ENCODE results near the gene CFAP107. TPM values are rescaled to one million over a fixed set of nuclear protein-coding genes. Genes with fewer than 3 reads are reported as not detected.

The CFAP107 gene
- total RNA-seq, 1 experiment from 2014 or later = not detected

DNA sequence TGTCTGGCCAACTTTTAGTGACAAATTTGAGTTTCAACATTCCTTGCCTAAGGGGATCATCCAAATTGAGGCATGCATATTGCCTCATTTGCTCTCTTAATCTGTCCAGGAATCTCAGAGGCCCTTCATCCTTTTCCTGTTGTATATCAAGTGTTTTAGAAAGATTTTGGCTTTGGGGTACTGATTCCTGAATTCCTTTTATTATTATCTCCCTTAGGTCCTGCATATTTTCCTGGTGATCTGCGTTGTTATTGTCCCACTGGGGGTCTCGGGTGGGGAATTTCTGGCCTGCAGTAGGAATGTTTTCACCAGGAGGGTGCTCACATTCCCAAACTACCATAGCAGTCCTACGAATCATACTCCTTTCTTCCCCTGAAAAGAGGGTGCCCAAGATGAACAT lies 34.5 kb upstream of the CFAP107 start (continued):
- TF ChIP-seq, protein P1, sequence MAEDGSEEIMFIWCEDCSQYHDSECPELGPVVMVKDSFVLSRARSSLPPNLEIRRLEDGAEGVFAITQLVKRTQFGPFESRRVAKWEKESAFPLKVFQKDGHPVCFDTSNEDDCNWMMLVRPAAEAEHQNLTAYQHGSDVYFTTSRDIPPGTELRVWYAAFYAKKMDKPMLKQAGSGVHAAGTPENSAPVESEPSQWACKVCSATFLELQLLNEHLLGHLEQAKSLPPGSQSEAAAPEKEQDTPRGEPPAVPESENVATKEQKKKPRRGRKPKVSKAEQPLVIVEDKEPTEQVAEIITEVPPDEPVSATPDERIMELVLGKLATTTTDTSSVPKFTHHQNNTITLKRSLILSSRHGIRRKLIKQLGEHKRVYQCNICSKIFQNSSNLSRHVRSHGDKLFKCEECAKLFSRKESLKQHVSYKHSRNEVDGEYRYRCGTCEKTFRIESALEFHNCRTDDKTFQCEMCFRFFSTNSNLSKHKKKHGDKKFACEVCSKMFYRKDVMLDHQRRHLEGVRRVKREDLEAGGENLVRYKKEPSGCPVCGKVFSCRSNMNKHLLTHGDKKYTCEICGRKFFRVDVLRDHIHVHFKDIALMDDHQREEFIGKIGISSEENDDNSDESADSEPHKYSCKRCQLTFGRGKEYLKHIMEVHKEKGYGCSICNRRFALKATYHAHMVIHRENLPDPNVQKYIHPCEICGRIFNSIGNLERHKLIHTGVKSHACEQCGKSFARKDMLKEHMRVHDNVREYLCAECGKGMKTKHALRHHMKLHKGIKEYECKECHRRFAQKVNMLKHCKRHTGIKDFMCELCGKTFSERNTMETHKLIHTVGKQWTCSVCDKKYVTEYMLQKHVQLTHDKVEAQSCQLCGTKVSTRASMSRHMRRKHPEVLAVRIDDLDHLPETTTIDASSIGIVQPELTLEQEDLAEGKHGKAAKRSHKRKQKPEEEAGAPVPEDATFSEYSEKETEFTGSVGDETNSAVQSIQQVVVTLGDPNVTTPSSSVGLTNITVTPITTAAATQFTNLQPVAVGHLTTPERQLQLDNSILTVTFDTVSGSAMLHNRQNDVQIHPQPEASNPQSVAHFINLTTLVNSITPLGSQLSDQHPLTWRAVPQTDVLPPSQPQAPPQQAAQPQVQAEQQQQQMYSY (CRISPR knock-in tag; IDR thresholded peaks at IDR 0.05) = no peak
- TF ChIP-seq, protein P2, sequence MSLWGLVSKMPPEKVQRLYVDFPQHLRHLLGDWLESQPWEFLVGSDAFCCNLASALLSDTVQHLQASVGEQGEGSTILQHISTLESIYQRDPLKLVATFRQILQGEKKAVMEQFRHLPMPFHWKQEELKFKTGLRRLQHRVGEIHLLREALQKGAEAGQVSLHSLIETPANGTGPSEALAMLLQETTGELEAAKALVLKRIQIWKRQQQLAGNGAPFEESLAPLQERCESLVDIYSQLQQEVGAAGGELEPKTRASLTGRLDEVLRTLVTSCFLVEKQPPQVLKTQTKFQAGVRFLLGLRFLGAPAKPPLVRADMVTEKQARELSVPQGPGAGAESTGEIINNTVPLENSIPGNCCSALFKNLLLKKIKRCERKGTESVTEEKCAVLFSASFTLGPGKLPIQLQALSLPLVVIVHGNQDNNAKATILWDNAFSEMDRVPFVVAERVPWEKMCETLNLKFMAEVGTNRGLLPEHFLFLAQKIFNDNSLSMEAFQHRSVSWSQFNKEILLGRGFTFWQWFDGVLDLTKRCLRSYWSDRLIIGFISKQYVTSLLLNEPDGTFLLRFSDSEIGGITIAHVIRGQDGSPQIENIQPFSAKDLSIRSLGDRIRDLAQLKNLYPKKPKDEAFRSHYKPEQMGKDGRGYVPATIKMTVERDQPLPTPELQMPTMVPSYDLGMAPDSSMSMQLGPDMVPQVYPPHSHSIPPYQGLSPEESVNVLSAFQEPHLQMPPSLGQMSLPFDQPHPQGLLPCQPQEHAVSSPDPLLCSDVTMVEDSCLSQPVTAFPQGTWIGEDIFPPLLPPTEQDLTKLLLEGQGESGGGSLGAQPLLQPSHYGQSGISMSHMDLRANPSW (CRISPR knock-in tag; conservative IDR thresholded peaks at IDR 0.05; ENCODE audit: low read depth) = no peak
- no peak for TF ChIP-seq NR1H2 (CRISPR knock-in tag; IDR thresholded peaks at IDR 0.05)

DNA sequence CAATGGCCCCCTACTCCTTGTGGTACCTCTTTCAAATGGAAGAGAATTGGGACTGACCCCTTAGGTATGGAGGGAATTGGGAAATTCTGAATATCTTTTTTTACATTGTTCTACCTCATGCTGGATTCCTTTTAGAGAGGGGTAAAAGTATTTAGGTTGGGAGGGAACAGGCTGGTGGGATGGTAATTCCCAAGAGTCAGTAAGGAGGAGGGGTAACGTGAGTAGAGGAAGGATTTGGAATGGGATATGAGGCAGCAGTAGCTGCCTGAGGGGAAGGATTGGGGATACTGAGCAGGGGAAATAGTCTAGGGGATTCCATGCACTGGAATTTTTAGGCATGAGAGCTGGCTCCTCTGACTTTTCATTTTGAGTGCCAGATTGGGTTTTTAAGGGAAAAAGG lies 33.9 kb upstream of the CFAP107 start:
- no peak for TF ChIP-seq GRHL2 (CRISPR knock-in tag; IDR thresholded peaks at IDR 0.05; ENCODE audit: insufficient replicate concordance, severe bottlenecking)
- no peak for TF ChIP-seq SP1 (CRISPR knock-in tag; conservative IDR thresholded peaks at IDR 0.05)
- TF ChIP-seq, protein P3, sequence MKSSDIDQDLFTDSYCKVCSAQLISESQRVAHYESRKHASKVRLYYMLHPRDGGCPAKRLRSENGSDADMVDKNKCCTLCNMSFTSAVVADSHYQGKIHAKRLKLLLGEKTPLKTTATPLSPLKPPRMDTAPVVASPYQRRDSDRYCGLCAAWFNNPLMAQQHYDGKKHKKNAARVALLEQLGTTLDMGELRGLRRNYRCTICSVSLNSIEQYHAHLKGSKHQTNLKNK (CRISPR knock-in tag; IDR thresholded peaks at IDR 0.05) = no peak
- no peak for TF ChIP-seq ZNF219 (CRISPR knock-in tag; IDR thresholded peaks at IDR 0.05; ENCODE audit: borderline replicate concordance)
- no peak for TF ChIP-seq OVOL2 (CRISPR knock-in tag; IDR thresholded peaks at IDR 0.05; ENCODE audit: borderline replicate concordance)
- no peak for TF ChIP-seq NFE2L1 (CRISPR knock-in tag; IDR thresholded peaks at IDR 0.05)
- no peak for TF ChIP-seq ZNF423 (CRISPR knock-in tag; IDR thresholded peaks at IDR 0.05)
- TF ChIP-seq ELF4 (CRISPR knock-in tag; IDR thresholded peaks at IDR 0.05; ENCODE audit: low read depth) = no peak
- TF ChIP-seq, protein P4, sequence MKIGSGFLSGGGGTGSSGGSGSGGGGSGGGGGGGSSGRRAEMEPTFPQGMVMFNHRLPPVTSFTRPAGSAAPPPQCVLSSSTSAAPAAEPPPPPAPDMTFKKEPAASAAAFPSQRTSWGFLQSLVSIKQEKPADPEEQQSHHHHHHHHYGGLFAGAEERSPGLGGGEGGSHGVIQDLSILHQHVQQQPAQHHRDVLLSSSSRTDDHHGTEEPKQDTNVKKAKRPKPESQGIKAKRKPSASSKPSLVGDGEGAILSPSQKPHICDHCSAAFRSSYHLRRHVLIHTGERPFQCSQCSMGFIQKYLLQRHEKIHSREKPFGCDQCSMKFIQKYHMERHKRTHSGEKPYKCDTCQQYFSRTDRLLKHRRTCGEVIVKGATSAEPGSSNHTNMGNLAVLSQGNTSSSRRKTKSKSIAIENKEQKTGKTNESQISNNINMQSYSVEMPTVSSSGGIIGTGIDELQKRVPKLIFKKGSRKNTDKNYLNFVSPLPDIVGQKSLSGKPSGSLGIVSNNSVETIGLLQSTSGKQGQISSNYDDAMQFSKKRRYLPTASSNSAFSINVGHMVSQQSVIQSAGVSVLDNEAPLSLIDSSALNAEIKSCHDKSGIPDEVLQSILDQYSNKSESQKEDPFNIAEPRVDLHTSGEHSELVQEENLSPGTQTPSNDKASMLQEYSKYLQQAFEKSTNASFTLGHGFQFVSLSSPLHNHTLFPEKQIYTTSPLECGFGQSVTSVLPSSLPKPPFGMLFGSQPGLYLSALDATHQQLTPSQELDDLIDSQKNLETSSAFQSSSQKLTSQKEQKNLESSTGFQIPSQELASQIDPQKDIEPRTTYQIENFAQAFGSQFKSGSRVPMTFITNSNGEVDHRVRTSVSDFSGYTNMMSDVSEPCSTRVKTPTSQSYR (CRISPR knock-in tag; IDR thresholded peaks at IDR 0.05) = no peak
- TF ChIP-seq, protein P5, sequence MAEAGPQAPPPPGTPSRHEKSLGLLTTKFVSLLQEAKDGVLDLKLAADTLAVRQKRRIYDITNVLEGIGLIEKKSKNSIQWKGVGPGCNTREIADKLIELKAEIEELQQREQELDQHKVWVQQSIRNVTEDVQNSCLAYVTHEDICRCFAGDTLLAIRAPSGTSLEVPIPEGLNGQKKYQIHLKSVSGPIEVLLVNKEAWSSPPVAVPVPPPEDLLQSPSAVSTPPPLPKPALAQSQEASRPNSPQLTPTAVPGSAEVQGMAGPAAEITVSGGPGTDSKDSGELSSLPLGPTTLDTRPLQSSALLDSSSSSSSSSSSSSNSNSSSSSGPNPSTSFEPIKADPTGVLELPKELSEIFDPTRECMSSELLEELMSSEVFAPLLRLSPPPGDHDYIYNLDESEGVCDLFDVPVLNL (CRISPR knock-in tag; IDR thresholded peaks at IDR 0.05; ENCODE audit: borderline replicate concordance, low read depth) = no peak
- no peak for DNase-seq (ENCODE audit: low spot score)
- POLR2A ChIA-PET = no interaction called here
- H3K27ac Mint-ChIP-seq = peak overlapping the region; percentile 55
- no peaks in the 10 kb centered on the region; the same call in 1 of the 2 replicates for H3K36me3 Mint-ChIP-seq
- peak; percentile 61 for ATAC-seq
- peaks cover 66% of the 10 kb centered on the region for H3K4me1 Mint-ChIP-seq
- H3K4me3 Mint-ChIP-seq = no peak overlapping the region
- CTCF ChIA-PET = no interaction called here
- H3K9me3 Mint-ChIP-seq = peaks cover 6% of the 10 kb centered on the region; the same call in 1 of the 2 replicates
- no peaks in the 10 kb centered on the region for H3K27me3 Mint-ChIP-seq (ENCODE audit: low read depth)

All from WTC11 (cell line).